Upper lobe of right lung (tissue), 1 donor: ENCODE data around the gene TAX1BP3. TPM values are rescaled to one million over a fixed set of nuclear protein-coding genes. Genes with fewer than 3 reads are reported as not detected.

Experiments used
- ATAC-seq: fragments of 200-7000 bp; cut with Tn5 transposase; one replicate; pipeline ENCODE4 v1.9.1; 2020; ENCODE audit warnings: mild to moderate bottlenecking, moderate library complexity
- DNase-seq: peaks from one replicate; pipeline ENCODE4 v3.0.0-alpha.2; 2020
- H3K27ac ChIP-seq: fragments of 200-600 bp; one replicate; pipeline ENCODE4 v1.8.0; 2022
- H3K27me3 ChIP-seq: fragments of 200-600 bp; one replicate; pipeline ENCODE4 v1.8.0; 2022; ENCODE audit warnings: mild to moderate bottlenecking
- H3K36me3 ChIP-seq: fragments of 200-600 bp; one replicate; pipeline ENCODE4 v1.8.0; 2022
- H3K4me1 ChIP-seq: fragments of 200-600 bp; one replicate; pipeline ENCODE4 v1.8.0; 2022
- H3K4me3 ChIP-seq: fragments of 200-600 bp; one replicate; pipeline ENCODE4 v1.8.0; 2022; ENCODE audit warnings: mild to moderate bottlenecking
- H3K9me3 ChIP-seq: fragments of 200-600 bp; one replicate; pipeline ENCODE4 v1.8.0; 2022
- CTCF ChIP-seq: fragments of 200-600 bp; IDR thresholded peaks from one replicate; pipeline ENCODE4 v1.8.0; 2022; ENCODE audit warnings: antibody characterized with exemption
- intact Hi-C: fragments of 100-400 bp; cut with DNase I; formaldehyde crosslinking; loops from one replicate; pipeline ENCODE4 v1.11.0; 2022
- total RNA-seq: library from RNA; stranded (reverse); fragmentation: NEBNext Ultra II Directional; extraction: Animal tissue kit (Norgen Biotek cat#: 25700); gene quantifications from one replicate; pipeline ENCODE4 v1.2.1, GENCODE V29; 2021
- donor health status: DM: no; HTN: yes; CAD: no; lungs with severe emphysema.

TAX1BP3 gene
- total RNA-seq, 1 donor from 2014 or later: 108 TPM

- peaks cover 17% of the 10 kb centered on the region for H3K36me3 ChIP-seq
- H3K27me3 ChIP-seq: no peaks in the 10 kb centered on the region
- intact Hi-C loops: no loop called here
- DNase-seq: no peak
- no peaks in the 10 kb centered on the region for H3K9me3 ChIP-seq
- TF ChIP-seq CTCF: no peak
- H3K4me3 ChIP-seq: peak overlapping the region; percentile 88
- ATAC-seq: no peak
- peak overlapping the region; percentile 95 for H3K27ac ChIP-seq
- peaks cover 29% of the 10 kb centered on the region for H3K4me1 ChIP-seq
Measured at GRCh38 chr17:3669085-3669347, 638 bp upstream of the TAX1BP3 start.

GRCh38 chr17:3667366-3668278 is 756 bp downstream of the TAX1BP3 start:
- ATAC-seq (peak; percentile 85), DNase-seq (peak; percentile 95)
- peak overlapping the region; percentile 88 for H3K4me3 ChIP-seq
- peaks cover 29% of the 10 kb centered on the region for H3K36me3 ChIP-seq
- H3K27ac ChIP-seq: peak overlapping the region; percentile 95
- intact Hi-C loops: no loop called here
- no peaks in the 10 kb centered on the region for H3K9me3 ChIP-seq
- no peaks in the 10 kb centered on the region for H3K27me3 ChIP-seq
- no peak for TF ChIP-seq CTCF
- peaks cover 29% of the 10 kb centered on the region for H3K4me1 ChIP-seq

- Histone ChIP-seq H3K27me3 (no peaks in the 10 kb centered on the region), H3K4me1 (peaks cover 29% of the 10 kb centered on the region), H3K27ac (no peak overlapping the region), H3K9me3 (no peaks in the 10 kb centered on the region), H3K36me3 (peaks cover 29% of the 10 kb centered on the region), H3K4me3 (peak overlapping the region; percentile 88)
- intact Hi-C loops: no loop called here
- DNase-seq (no peak), ATAC-seq (no peak)
- no peak for TF ChIP-seq CTCF
Measured at GRCh38 chr17:3666516-3666915, 1.9 kb downstream of the TAX1BP3 start.

- intact Hi-C loops: no loop called here
- Histone ChIP-seq H3K9me3 (no peaks in the 10 kb centered on the region), H3K27me3 (no peaks in the 10 kb centered on the region), H3K36me3 (peaks cover 29% of the 10 kb centered on the region), H3K4me1 (peaks cover 29% of the 10 kb centered on the region), H3K4me3 (no peak overlapping the region), H3K27ac (no peak overlapping the region)
- ATAC-seq: no peak
- TF ChIP-seq CTCF: no peak
- DNase-seq: no peak
Measured at GRCh38 chr17:3665834-3666233, 2.5 kb downstream of the TAX1BP3 start.

- TF ChIP-seq CTCF: no peak
- H3K4me1 ChIP-seq: peaks cover 26% of the 10 kb centered on the region
- no peaks in the 10 kb centered on the region for H3K27me3 ChIP-seq
- DNase-seq: no peak
- no peak for ATAC-seq
- no peak overlapping the region for H3K4me3 ChIP-seq
- H3K9me3 ChIP-seq: no peaks in the 10 kb centered on the region
- H3K36me3 ChIP-seq: peaks cover 22% of the 10 kb centered on the region
- no peak overlapping the region for H3K27ac ChIP-seq
- intact Hi-C loops: no loop called here
Measured at GRCh38 chr17:3663102-3664011, 5.0 kb downstream of the TAX1BP3 start.
